ENCODE measurements around the gene CDH26. TPM values are rescaled to one million over a fixed set of nuclear protein-coding genes. Genes with fewer than 3 reads are reported as not detected.

Gene CDH26
- total and polyA plus RNA-seq, 2 experiments from 2014 or later = 0.38 to 1.6 TPM

GRCh38 chr20:60052322-60052721 lies 94.1 kb downstream of the CDH26 start:
- TF ChIP-seq, protein P1, sequence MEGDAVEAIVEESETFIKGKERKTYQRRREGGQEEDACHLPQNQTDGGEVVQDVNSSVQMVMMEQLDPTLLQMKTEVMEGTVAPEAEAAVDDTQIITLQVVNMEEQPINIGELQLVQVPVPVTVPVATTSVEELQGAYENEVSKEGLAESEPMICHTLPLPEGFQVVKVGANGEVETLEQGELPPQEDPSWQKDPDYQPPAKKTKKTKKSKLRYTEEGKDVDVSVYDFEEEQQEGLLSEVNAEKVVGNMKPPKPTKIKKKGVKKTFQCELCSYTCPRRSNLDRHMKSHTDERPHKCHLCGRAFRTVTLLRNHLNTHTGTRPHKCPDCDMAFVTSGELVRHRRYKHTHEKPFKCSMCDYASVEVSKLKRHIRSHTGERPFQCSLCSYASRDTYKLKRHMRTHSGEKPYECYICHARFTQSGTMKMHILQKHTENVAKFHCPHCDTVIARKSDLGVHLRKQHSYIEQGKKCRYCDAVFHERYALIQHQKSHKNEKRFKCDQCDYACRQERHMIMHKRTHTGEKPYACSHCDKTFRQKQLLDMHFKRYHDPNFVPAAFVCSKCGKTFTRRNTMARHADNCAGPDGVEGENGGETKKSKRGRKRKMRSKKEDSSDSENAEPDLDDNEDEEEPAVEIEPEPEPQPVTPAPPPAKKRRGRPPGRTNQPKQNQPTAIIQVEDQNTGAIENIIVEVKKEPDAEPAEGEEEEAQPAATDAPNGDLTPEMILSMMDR (IDR thresholded peaks at IDR 0.05; ENCODE audit: low read depth, low read length) = no peak
- Histone ChIP-seq H3K9me3 (ENCODE audit: low read depth) (no peaks in the 10 kb centered on the region), H3K27me3 (peaks cover 5% of the 10 kb centered on the region), H3K27ac (no peak overlapping the region), H3K4me3 (no peak overlapping the region), H3K4me1 (ENCODE audit: low read depth) (no peaks in the 10 kb centered on the region), H3K36me3 (no peaks in the 10 kb centered on the region)
- no peak for DNase-seq (ENCODE audit: low read depth in 1 of 2, low spot score in 1 of 2)

GRCh38 chr20:60053125-60053817 lies 95.0 kb downstream of the CDH26 start:
- Histone ChIP-seq H3K4me3 (no peak overlapping the region), H3K27me3 (peaks cover 5% of the 10 kb centered on the region), H3K4me1 (ENCODE audit: low read depth) (peaks cover 3% of the 10 kb centered on the region), H3K36me3 (no peaks in the 10 kb centered on the region), H3K9me3 (ENCODE audit: low read depth) (no peaks in the 10 kb centered on the region), H3K27ac (no peak overlapping the region)
- no peak for DNase-seq (ENCODE audit: low read depth in 1 of 2, low spot score in 1 of 2)
- TF ChIP-seq, protein P1 (IDR thresholded peaks at IDR 0.05; ENCODE audit: low read depth, low read length) = no peak

- no peak overlapping the region for H3K4me3 ChIP-seq
- no peak for DNase-seq (ENCODE audit: low read depth in 1 of 2, low spot score in 1 of 2)
- H3K4me1 ChIP-seq (ENCODE audit: low read depth) = peaks cover 8% of the 10 kb centered on the region
- H3K27ac ChIP-seq = no peak overlapping the region
- no peaks in the 10 kb centered on the region for H3K36me3 ChIP-seq
- H3K27me3 ChIP-seq = peaks cover 5% of the 10 kb centered on the region
- no peaks in the 10 kb centered on the region for H3K9me3 ChIP-seq (ENCODE audit: low read depth)
- TF ChIP-seq, protein P1 (IDR thresholded peaks at IDR 0.05; ENCODE audit: low read depth, low read length) = no peak
Observed at GRCh38 chr20:60053818-60054190, 95.6 kb downstream of the CDH26 start.

DNA sequence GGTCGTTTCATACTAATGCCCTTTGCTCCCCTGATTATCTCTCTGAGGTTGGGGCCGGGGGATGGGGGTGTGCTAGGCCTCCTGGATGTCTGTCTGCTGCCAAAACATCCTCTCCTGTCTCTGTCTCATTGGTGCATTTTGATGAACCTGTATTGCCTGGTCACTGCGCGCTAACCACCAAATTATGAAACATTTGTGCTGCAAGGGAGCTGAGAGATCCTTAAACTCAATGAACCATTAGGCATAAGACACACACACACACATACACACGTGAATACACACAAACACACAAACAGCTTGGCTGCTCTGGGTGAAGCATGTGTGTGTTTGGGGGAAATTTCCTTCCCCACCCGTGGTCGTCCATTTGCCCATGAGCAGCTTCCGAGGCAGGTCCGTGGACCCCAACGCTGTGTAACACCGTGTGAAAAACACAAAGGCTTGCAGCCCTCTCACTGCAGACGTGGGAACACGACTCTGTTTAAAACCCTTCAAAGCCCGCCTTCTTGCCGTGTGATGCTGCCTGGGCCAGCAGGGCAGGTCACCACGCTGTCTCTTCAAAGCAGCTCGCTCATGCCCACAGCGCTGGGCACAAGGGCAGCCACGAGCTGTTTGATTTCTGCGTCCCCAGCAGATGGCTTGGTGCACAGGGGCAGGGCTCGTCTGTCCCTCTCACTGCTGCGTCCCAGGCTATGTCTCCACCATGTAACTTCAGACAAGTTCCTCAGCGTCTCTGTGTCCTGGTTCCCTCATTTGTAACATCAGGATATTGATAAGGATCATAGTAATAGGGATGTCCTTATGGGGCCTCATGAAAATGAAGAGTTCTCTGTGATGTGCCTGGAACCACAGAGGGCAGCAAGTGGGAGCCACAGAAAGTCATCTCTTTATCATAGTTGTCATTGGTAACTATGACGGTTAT lies 96.8 kb downstream of the CDH26 start:
- H3K9me3 ChIP-seq (ENCODE audit: low read depth) = no peaks in the 10 kb centered on the region
- no peak overlapping the region for H3K4me3 ChIP-seq
- H3K27me3 ChIP-seq = peaks cover 5% of the 10 kb centered on the region
- H3K36me3 ChIP-seq = no peaks in the 10 kb centered on the region
- H3K4me1 ChIP-seq (ENCODE audit: low read depth) = peaks cover 8% of the 10 kb centered on the region
- DNase-seq (ENCODE audit: low read depth in 1 of 2, low spot score in 1 of 2) = no peak
- H3K27ac ChIP-seq = no peak overlapping the region
- TF ChIP-seq, protein P1 (IDR thresholded peaks at IDR 0.05; ENCODE audit: low read depth, low read length) = no peak

DNA sequence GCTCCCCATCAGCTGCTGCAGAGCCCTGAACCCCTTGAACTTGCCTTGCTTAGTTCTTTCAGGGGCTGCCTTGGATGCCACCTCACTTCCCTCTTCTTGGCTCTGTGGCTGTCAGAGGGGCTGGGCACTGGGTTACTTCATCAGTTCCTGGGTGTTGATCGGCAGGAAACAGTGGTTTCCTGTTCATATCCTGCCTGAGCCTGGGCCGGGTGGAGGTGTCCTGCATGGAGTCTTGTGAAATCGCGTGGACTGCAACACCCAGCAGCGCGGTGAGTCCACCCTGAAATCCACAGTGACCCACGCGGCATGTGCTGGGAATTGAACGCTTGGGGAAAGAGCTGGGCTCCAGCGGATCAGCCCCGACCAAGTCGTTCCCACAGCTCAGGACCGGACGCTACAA lies 97.5 kb downstream of the CDH26 start:
- Histone ChIP-seq H3K27me3 (peaks cover 5% of the 10 kb centered on the region), H3K4me3 (no peak overlapping the region), H3K36me3 (no peaks in the 10 kb centered on the region), H3K4me1 (ENCODE audit: low read depth) (peaks cover 8% of the 10 kb centered on the region), H3K27ac (no peak overlapping the region), H3K9me3 (ENCODE audit: low read depth) (no peaks in the 10 kb centered on the region)
- TF ChIP-seq, protein P1 (IDR thresholded peaks at IDR 0.05; ENCODE audit: low read depth, low read length) = no peak
- DNase-seq (ENCODE audit: low read depth in 1 of 2, low spot score in 1 of 2) = peak in 1 of 2 donors; percentile 10
